ENCODE data around the gene UNC5CL.

The UNC5CL gene

GRCh38 chr6:41061196-41061726 lies 22.2 kb upstream of the UNC5CL start:
- no peak for DNase-seq

DNA sequence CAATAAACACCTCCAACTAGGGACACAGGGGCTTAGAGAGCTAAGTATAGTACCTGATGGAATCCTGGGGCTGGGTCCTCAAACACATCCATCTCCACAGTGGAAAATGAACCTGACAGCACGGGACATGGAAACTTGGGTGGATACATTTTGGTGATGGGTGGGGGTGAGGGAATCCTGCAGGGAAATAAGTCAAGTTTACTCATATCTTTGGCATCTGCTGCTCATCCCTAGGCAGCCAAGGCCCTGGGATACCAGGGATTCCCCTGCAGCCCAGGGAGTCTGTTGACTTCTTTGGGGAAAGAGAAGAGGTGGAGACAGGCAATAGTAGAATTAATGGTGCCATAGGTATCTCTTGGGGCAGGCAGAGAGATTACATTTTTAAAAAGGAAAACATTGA lies 20.5 kb upstream of the UNC5CL start:
- DNase-seq, result no peak

GRCh38 chr6:41058783-41059181 lies 19.8 kb upstream of the UNC5CL start:
- no peak for DNase-seq

DNA sequence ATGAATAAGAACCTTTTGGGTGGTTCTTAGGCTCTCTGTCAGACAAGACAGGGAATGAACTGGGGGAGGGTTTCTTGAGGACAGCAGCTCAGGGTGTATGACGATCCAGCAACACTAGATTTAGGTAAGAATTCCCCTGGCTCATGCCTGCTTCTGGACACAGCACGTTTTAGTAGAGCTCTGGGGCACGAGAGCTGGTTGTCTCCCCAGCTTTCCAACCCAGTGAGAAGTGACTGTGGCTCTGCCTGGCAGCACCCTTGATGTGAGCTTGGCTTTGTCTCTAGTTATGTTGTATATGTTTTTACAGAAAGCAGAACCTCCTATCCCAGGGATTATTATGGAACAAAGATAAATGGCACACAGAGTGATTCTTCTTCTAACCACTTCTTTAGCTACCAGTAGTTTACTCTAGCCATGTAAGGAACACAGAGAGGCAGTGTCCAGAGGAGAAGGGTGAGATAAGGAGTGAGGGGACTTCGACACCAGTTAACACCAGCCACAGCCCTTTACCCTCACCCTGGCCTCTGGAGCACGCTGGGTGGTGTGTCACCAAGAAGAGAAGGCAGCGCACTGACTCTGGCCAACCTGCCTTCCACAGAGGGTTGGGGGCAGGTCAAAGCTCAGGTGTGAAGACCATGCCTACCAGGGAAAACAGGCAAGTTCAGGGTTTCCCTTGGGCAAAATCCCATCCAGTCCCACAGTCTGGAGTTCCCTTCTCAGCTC lies 17.9 kb upstream of the UNC5CL start:
- no peak for DNase-seq

GRCh38 chr6:41055149-41055548 lies 16.1 kb upstream of the UNC5CL start:
- peak; percentile 68 for DNase-seq

- DNase-seq, result no peak
These were observed 15.5 kb upstream of the UNC5CL start for GRCh38 chr6:41054511-41054910.

DNA sequence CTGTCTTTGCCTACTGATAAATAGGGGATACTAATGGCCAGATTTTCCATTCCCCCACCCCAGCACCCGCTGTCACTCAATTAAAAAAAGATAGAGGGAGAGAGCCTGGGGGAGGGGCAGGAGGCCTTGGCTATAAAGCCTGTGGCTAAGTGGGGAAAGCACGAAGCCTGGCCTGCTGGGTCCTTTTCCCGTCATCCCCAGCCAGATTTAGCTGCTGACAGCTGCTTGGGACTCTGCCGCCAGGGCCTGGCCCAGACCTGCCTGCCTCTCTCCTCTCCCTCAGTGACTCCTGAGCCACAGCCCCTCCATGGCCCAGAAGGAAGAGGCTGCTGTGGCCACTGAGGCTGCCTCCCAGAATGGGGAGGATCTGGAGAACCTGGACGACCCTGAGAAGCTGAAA lies 14.0 kb upstream of the UNC5CL start, which contains the start of gene APOBEC2:
Gene APOBEC2 (plus strand): TSS at position 162 of the 400 bp plus-strand sequence. CDS start 146 bp downstream, at position 308.
- DNase-seq, result peak; percentile 26

- no peak for DNase-seq
These were observed 12.9 kb upstream of the UNC5CL start for GRCh38 chr6:41051873-41052272.

DNA sequence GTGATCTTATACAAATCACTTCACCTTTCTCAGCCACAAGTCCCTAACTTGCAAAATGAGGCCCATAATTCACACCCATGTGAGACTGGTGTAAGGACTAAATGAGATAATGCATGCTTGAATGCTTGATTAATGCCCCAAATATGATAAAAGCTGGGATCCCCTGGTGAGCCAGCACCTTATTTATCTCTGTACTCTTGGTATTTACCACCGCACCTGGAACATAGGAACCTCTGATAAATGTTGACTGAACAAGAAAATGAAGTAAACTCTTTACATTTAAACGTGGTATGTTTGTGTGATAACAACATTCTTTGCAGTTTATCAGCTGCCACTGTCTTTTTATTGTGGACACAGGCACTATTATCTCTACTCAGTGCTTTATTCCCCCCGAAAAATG lies 11.5 kb upstream of the UNC5CL start:
- DNase-seq, result no peak

DNA sequence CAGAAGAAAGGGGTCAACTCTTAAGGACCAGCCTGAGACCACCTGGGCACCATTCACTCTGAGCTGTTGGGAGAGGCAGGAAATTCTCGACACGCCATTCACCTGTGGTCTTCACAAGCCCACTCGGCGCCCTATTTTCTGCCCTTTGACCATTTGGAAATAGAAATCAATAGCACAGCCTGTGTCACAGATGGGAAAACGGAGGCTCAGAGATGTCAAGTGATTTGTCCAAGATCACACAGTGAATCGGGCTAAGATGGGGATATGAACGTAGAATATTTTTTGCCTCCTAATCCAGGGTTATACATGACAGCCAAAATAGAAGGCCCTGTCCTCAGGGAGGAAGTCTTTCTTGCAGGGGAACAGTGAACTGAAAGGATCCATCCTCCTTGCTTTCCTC lies 10.9 kb upstream of the UNC5CL start:
- no peak for DNase-seq

- DNase-seq, result no peak
These were observed 10.5 kb upstream of the UNC5CL start for GRCh38 chr6:41049521-41049920.

GRCh38 chr6:41047745-41048732 lies 9.0 kb upstream of the UNC5CL start:
- DNase-seq, result no peak

GRCh38 chr6:41047306-41047705 lies 8.3 kb upstream of the UNC5CL start:
- DNase-seq, result no peak

DNA sequence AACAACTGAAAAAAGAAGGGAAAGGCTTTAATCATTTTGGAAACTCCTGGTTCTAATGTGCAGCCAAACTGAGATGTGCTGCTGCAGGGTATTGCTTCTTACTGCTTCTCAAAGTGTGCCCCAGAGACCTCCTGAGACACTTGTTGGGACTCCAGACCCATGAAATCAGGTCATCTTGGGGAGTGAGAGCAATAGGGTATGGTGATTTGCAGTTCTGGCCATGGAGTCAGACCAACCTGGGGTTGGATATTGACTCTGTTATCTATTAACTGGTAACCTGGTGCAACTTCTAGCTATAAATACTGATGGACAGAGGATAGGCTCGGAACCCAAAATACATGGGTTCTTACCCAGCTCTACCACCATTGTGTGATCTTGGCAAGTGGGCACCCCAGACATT lies 7.1 kb upstream of the UNC5CL start:
- no peak for DNase-seq

GRCh38 chr6:41045664-41046063 lies 6.6 kb upstream of the UNC5CL start:
- DNase-seq, result no peak

GRCh38 chr6:41043151-41043550 lies 4.1 kb upstream of the UNC5CL start:
- no peak for DNase-seq

DNA sequence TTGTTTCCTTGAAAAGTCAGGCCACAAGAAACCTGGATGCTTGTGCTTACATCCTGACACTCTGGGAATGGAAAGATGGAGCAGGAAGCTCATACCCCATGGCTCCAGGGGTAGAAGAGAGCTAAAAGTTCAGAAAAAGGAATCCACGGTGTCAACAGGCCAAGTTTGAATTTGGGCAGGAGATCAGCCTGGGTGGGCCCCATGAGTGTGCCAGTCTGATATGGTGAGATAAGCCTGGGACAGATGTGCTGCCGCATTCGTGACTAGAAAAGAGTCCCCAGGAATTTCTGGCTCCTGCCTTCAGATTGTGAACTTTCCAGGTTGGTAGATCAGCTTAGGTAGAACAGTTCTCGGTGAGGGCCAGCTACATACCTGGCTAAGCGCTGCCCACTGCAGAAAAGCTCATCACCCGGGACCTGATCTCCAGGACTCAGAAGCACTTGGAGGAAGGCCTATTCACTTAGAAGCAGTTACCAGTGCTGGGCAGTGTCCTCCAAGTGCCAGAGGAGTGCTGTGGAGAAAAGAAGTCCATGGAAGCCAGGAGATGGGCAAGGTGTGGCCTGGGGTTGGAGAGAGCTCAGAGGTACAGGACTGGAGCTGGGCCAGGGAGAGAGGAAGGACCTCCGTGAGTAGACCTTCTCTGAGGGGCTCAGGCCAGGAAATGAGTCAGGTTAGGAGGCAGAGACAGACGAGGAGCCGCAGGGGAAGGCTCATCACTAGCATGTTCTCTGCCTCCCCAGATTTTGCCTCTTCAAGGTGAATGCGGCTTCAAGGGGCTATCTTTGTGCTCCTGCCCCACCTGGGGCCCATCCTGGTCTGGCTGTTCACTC lies 3.4 kb upstream of the UNC5CL start, which contains the start of gene TSPO2:
Gene TSPO2 (plus strand): TSS at position 242 of the 830 bp plus-strand sequence. CDS start 519 bp downstream, at position 761.
- DNase-seq, result no peak

DNA sequence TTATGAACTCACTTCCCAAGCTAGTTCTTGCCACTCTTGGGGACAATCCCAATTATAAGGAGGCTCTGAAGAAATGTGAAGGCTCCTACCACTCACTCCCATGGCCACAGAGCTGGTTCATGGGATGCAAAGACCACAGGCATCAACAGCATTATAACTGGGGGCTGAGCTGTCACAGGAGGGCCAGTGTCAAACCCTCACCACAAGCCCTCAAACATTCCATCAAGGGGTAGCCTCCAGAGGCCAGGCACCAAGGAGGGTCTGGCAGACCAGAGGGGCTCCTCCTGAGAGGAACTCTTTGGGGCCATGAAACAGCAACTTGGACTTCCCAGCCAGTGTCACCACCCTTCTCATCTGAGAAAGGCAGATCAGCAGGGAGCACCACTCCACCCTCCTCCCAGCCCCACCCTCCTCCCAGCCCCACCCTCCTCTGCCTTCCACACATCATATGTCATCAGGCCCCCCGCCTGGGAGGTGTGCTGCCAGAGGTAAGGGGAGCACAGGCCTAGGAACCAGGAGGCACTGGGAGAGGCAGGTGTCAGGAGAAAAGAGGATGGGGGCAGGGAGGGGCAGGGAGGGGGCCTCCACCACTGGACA lies 2.0 kb upstream of the UNC5CL start:
- no peak for DNase-seq

DNA sequence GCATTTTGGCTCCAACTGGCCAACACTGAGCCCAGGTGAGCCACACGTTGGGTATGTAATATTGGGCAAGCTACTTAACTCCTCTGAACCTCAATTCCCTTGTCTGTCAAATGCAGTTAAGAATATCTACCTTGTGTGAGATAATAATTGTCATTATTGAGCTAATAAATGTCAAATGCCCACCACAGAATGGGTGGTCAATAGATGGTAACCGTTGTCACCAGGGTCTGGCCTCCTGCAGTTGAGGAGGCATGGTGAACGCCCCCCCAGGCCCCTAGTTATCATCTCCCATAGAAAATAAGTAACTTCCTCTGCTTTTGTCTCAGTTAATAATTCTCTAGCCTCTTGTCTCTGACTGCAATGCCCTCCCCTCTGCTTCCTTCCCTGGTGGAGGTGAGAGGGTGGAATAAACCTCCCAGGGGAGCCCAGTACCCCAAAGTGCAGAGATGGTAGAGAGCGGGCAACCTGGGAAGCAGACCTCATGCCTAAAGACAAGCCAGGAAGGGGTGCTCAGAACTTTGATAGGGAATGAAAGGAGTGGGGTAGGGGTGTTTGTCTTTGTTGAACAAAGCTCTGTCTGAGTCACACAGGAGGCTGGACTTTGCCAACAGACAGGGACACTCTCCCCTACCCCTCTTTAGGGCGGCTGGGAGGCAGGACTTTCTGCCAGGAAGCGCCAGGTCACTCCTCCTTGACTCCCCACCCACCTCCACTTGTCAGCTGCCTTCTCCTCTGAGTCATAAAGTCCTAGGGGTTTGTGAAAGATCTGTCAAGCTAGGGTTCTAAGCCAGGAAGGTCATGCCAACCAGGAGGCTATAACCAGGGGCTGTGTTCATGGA lies 1.3 kb upstream of the UNC5CL start:
- no peak for DNase-seq

GRCh38 chr6:41038205-41038604 lies 816 bp downstream of the UNC5CL start:
- no peak for DNase-seq
